HepG2 (cell line): Measurements from ENCODE around the gene MAN2A2. TPM values are rescaled to one million over a fixed set of nuclear protein-coding genes. Genes with fewer than 3 reads are reported as not detected.

Experiments
- ATF1 ChIP-seq: IDR thresholded peaks from 2 replicates; pipeline ENCODE4 v1.6.1; 2016; ENCODE audit warnings: mild to moderate bottlenecking, control low read depth
- CTCF ChIP-seq: sonication (generic); formaldehyde crosslinking; IDR thresholded peaks from 2 replicates; pipeline ENCODE4 v1.5.0; 2020; ENCODE audit warnings: mild to moderate bottlenecking, missing genetic modification reagents, moderate library complexity
- EED ChIP-seq: sonication (generic); formaldehyde crosslinking; IDR thresholded peaks from 2 replicates; pipeline ENCODE4 v1.5.0; 2020; ENCODE audit warnings: mild to moderate bottlenecking, missing genetic modification reagents
- ELF1 ChIP-seq: sonication (generic); formaldehyde crosslinking; IDR thresholded peaks from 2 replicates; pipeline ENCODE4 v1.4.0; 2020; ENCODE audit warnings: missing genetic modification reagents
- FOSL2 ChIP-seq: sonication (generic); formaldehyde crosslinking; IDR thresholded peaks from 2 replicates; pipeline ENCODE4 v1.4.0; 2020; ENCODE audit warnings: missing genetic modification reagents
- NR2F1 ChIP-seq, 2 experiments: fragments of 450-650 bp in 1 of 2; formaldehyde crosslinking in 1 of 2; IDR thresholded peaks; 2 replicates each; pipeline versions ENCODE4 v1.5.0 to v1.6.1; 2016 to 2020; ENCODE audit warnings: mild to moderate bottlenecking in 1 of 2, missing compliant biosample characterization in 1 of 2, missing genetic modification reagents in 1 of 2, moderate library complexity in 1 of 2
- PBX2 ChIP-seq: IDR thresholded peaks from 2 replicates; pipeline ENCODE4 v1.6.1; 2016; ENCODE audit warnings: control low read depth
- SP1 ChIP-seq, 2 experiments: fragments of 450-650 bp in 1 of 2; sonication (generic) in 1 of 2; formaldehyde crosslinking in 1 of 2; IDR thresholded peaks; 2 replicates each; pipeline versions ENCODE4 v1.4.0 to v1.6.1; 2016 to 2020; ENCODE audit warnings: missing genetic modification reagents in 1 of 2
- TCF7 ChIP-seq: sonication (generic); IDR thresholded peaks from 2 replicates; pipeline ENCODE4 v1.6.1; 2016; ENCODE audit warnings: antibody characterized with exemption, low read depth
- ZHX1 ChIP-seq: sonication (generic); formaldehyde crosslinking; IDR thresholded peaks from 2 replicates; pipeline ENCODE4 v1.8.1; 2022; ENCODE audit warnings: low read depth, mild to moderate bottlenecking, missing genetic modification reagents
- ZNF281 ChIP-seq: sonication (generic); formaldehyde crosslinking; IDR thresholded peaks from 2 replicates; pipeline ENCODE4 v1.4.0; 2020; ENCODE audit warnings: missing genetic modification reagents, borderline replicate concordance
- ZNF333 ChIP-seq: sonication (generic); formaldehyde crosslinking; IDR thresholded peaks from 2 replicates; pipeline ENCODE4 v1.4.0; 2020; ENCODE audit warnings: mild to moderate bottlenecking, missing genetic modification reagents, borderline replicate concordance
- ZNF34 ChIP-seq: sonication (generic); formaldehyde crosslinking; IDR thresholded peaks from 2 replicates; pipeline ENCODE4 v1.4.0; 2020; ENCODE audit warnings: mild to moderate bottlenecking, missing genetic modification reagents, borderline replicate concordance
- ZNF800 ChIP-seq: sonication (generic); formaldehyde crosslinking; IDR thresholded peaks from 2 replicates; pipeline ENCODE4 v1.4.0; 2020; ENCODE audit warnings: missing genetic modification reagents
- ZUFSP ChIP-seq: sonication (generic); formaldehyde crosslinking; IDR thresholded peaks from 2 replicates; pipeline ENCODE4 v1.9.0; 2021; ENCODE audit warnings: missing genetic modification reagents, mild to moderate bottlenecking, borderline replicate concordance
- polyA plus RNA-seq, 8 experiments: library from polyadenylated mRNA; depleted of rRNA in 3 of 8; stranded (reverse) in 7 of 8; unstranded in 1 of 8; fragments of >200 nt; fragmentation: Illumina TruSeq in 4 of 8; extraction: Trizol in 4 of 8; gene quantifications; 2 replicates each; pipeline versions ENCODE4 v1.2.1 to v1.2.3, GENCODE V29; 2011 to 2016; ENCODE audit warnings: low read depth in 4 of 8, missing spikeins in 1 of 8, mixed read lengths in 1 of 8; ENCODE audit not compliant: insufficient read depth in 1 of 8
- total RNA-seq, 5 experiments: library from RNA; depleted of rRNA; stranded (reverse); fragments of >200 nt; fragmentation: Illumina TruSeq; extraction: Trizol; gene quantifications; 2 replicates each; pipeline ENCODE4 v1.2.3, GENCODE V29; 2016; ENCODE audit warnings: low read depth in 1 of 5

MAN2A2 gene
- total and polyA plus RNA-seq, 2 of the 13 experiments (the other 11 are each of a cell fraction or from before 2014, with no cell fraction given), result 17.5 to 51.5 TPM

- TF ChIP-seq EED (CRISPR knock-in tag), result no peak
- 0 out of 2 replicates have a peak, but pooled peaks have one; percentile 51 for TF ChIP-seq ZHX1 (CRISPR knock-in tag)
- no peak for TF ChIP-seq TCF7
- TF ChIP-seq FOSL2 (CRISPR knock-in tag), result peak; percentile 5; the same call in 1 of the 2 replicates
- peak; percentile 21; the same call in 1 of the 2 replicates for TF ChIP-seq ZNF800 (CRISPR knock-in tag)
- 0 out of 2 replicates have a peak, but pooled peaks have one; percentile 35 for TF ChIP-seq ZNF34 (CRISPR knock-in tag)
- TF ChIP-seq ELF1 (CRISPR knock-in tag), result peak; percentile 8; the same call in 1 of the 2 replicates
- no peak for TF ChIP-seq ZNF281 (CRISPR knock-in tag)
- no peak for TF ChIP-seq ZNF333 (CRISPR knock-in tag)
- no peak for TF ChIP-seq NR2F1 (CRISPR knock-in tag; IDR thresholded peaks at IDR 0.05)
- no peak for TF ChIP-seq SP1 (IDR thresholded peaks at IDR 0.05)
- peak; percentile 59 for TF ChIP-seq SP1 (CRISPR knock-in tag; IDR thresholded peaks at IDR 0.05)
- no peak for TF ChIP-seq PBX2 (CRISPR knock-in tag)
- peak; percentile 31; the same call in 1 of the 2 replicates for TF ChIP-seq CTCF (CRISPR knock-in tag)
- TF ChIP-seq ATF1 (CRISPR knock-in tag), result no peak
- TF ChIP-seq ZUFSP (CRISPR knock-in tag), result no peak
Observed at GRCh38 chr15:90934949-90935751, 32.0 kb downstream of the MAN2A2 start, which contains the start of gene UNC45A (continued).
